OCI-LY7 (cell line): ENCODE results near the gene IPO7. TPM values are rescaled to one million over a fixed set of nuclear protein-coding genes. Genes with fewer than 3 reads are reported as not detected.
"Not testable (repeated sequence)": the region's sequence is repeated elsewhere in the genome, so short reads cannot be mapped to it uniquely, and the experiment has no call there.

ENCODE experiments used
- BruUV-seq: library from RNA; stranded (reverse); fragments of 400-500 nt; replicated peaks from 2 replicates; lab custom pipeline; 2021; lab: Mats Ljungman, UMichigan
- CTCF ChIA-PET: fragments of 300-600 bp; sonication (Branson Sonifier 250); formaldehyde crosslinking; loops from one replicate; lab custom pipeline; 2022; ENCODE audit warnings: antibody characterized with exemption; ENCODE audit not compliant: unreplicated experiment; lab: Charles Lee
- POLR2A ChIA-PET: fragments of 300-600 bp; sonication (Branson Sonifier 250); formaldehyde crosslinking; loops from one replicate; lab custom pipeline; 2022; ENCODE audit warnings: antibody characterized with exemption; lab: Charles Lee
- DNase-seq: peaks from one replicate; pipeline ENCODE4 v3.0.0-alpha.2; 2015; ENCODE audit warnings: low spot score
- H2AFZ ChIP-seq: fragments of 200-600 bp; sonication (generic), shearing (Covaris generic); 2 replicates; pipeline ENCODE4 v1.6.1; 2014; ENCODE audit warnings: mild to moderate bottlenecking, antibody characterized with exemption, low read length, moderate library complexity
- H3K27ac ChIP-seq: fragments of 200-600 bp; sonication (generic); 2 replicates; pipeline ENCODE4 v1.5.1; 2014; ENCODE audit warnings: mixed run types, low read depth, mild to moderate bottlenecking, moderate library complexity, low read length, inconsistent platforms; ENCODE audit not compliant: poor library complexity, severe bottlenecking
- H3K36me3 ChIP-seq: fragments of 200-600 bp; sonication (generic); 2 replicates; pipeline ENCODE4 v1.6.1; 2014; ENCODE audit warnings: mild to moderate bottlenecking, antibody characterized with exemption, low read length, moderate library complexity, mixed read lengths; ENCODE audit not compliant: insufficient read depth
- H3K4me1 ChIP-seq: fragments of 200-600 bp; sonication (generic); 2 replicates; pipeline ENCODE4 v1.5.1; 2014; ENCODE audit warnings: mild to moderate bottlenecking, low read length; ENCODE audit not compliant: insufficient read depth, poor library complexity, severe bottlenecking
- H3K4me2 ChIP-seq: fragments of 200-600 bp; sonication (generic); 2 replicates; pipeline ENCODE4 v1.6.1; 2014; ENCODE audit warnings: mild to moderate bottlenecking, low read length
- H3K4me3 ChIP-seq: fragments of 200-600 bp; sonication (generic); 2 replicates; pipeline ENCODE4 v1.5.1; 2014; ENCODE audit warnings: mild to moderate bottlenecking, low read depth, low read length; ENCODE audit not compliant: poor library complexity, severe bottlenecking
- H3K79me2 ChIP-seq: fragments of 200-600 bp; sonication (generic); 2 replicates; pipeline ENCODE4 v1.6.1; 2016; ENCODE audit warnings: low read depth, mild to moderate bottlenecking, low read length, moderate library complexity, mixed read lengths; ENCODE audit not compliant: insufficient read depth
- H3K9me2 ChIP-seq: fragments of 200-600 bp; sonication (generic); 2 replicates; pipeline ENCODE4 v1.6.1; 2016; ENCODE audit warnings: mild to moderate bottlenecking, low read length, mixed read lengths; ENCODE audit not compliant: insufficient read depth
- H3K9me3 ChIP-seq: fragments of 200-600 bp; sonication (generic); 2 replicates; pipeline ENCODE4 v1.6.1; 2014; ENCODE audit warnings: mild to moderate bottlenecking, mixed run types, low read length, mixed read lengths
- H4K20me1 ChIP-seq: fragments of 200-600 bp; sonication (generic); 2 replicates; pipeline ENCODE4 v1.6.1; 2014; ENCODE audit warnings: mild to moderate bottlenecking, antibody characterized with exemption, low read length, moderate library complexity, mixed read lengths; ENCODE audit not compliant: insufficient read depth
- EZH2phosphoT487 ChIP-seq: fragments of 200-600 bp; sonication (generic); IDR thresholded peaks from 2 replicates; pipeline ENCODE4 v1.6.1; 2018; ENCODE audit warnings: low read depth, borderline replicate concordance, mild to moderate bottlenecking, mixed run types, antibody characterized with exemption, low read length, moderate library complexity, mixed read lengths
- intact Hi-C: fragments of 100-400 bp; cut with micrococcal nuclease; formaldehyde crosslinking; loops from one replicate; pipeline ENCODE4 v1.10.0; 2022; ENCODE audit not compliant: unreplicated experiment
- total RNA-seq, 2 experiments: library from RNA; depleted of rRNA in 1 of 2; stranded (reverse); fragments of >200 nt in 1 of 2; shearing (Covaris generic) in 1 of 2; gene quantifications; 2 replicates each; pipeline ENCODE4 v1.2.3, GENCODE V29; 2014 to 2022
- TF ChIP-seq, protein P1 (sequence below): fragments of 200-600 bp; sonication (generic); conservative IDR thresholded peaks from 2 replicates; pipeline ENCODE4 v1.5.1; 2014; ENCODE audit warnings: mild to moderate bottlenecking, antibody characterized with exemption, low read length, moderate library complexity, mixed read lengths

The IPO7 gene
- total RNA-seq, 2 experiments from 2014 or later = 120 to 160 TPM

DNA sequence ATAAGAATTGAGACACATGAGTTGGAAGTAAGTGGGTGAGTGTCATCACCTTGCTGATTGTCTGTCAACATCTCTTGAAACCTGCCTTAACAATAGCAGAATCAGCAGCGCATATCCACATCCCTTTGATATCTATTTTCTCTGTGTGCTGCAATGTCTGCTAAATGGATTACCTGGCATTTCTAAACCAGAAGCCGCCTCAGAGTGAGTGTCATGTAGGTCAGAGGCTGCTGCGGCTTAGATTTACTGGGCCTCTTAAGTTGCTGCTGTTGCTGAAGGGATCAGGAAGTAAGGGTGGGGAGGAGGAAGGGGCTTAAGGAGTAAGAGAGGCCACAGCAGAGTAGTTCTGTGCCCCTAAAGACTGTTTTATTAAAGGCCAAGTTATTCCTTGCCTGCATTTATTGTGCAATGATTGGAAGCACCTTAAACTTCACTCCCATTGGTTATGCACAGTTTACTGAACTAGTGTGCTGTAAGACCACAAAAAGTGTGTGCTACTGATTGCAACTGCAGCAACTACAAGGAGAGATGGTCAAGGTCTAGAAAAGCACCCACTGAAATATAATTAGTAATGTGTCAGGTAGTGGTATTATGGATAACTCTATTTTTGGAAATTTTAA, 40.3 kb upstream of the IPO7 start:
- no peaks in the 10 kb centered on the region for H3K4me1 ChIP-seq
- intact Hi-C loops = no loop called here
- no TSS peak for BruUV-seq
- H3K4me2 ChIP-seq = no peak overlapping the region
- no peaks in the 10 kb centered on the region for H3K36me3 ChIP-seq
- POLR2A ChIA-PET = no interaction called here
- TF ChIP-seq, protein P1, sequence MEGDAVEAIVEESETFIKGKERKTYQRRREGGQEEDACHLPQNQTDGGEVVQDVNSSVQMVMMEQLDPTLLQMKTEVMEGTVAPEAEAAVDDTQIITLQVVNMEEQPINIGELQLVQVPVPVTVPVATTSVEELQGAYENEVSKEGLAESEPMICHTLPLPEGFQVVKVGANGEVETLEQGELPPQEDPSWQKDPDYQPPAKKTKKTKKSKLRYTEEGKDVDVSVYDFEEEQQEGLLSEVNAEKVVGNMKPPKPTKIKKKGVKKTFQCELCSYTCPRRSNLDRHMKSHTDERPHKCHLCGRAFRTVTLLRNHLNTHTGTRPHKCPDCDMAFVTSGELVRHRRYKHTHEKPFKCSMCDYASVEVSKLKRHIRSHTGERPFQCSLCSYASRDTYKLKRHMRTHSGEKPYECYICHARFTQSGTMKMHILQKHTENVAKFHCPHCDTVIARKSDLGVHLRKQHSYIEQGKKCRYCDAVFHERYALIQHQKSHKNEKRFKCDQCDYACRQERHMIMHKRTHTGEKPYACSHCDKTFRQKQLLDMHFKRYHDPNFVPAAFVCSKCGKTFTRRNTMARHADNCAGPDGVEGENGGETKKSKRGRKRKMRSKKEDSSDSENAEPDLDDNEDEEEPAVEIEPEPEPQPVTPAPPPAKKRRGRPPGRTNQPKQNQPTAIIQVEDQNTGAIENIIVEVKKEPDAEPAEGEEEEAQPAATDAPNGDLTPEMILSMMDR = no peak
- no peak for TF ChIP-seq EZH2phosphoT487
- CTCF ChIA-PET = no interaction called here
- H2AFZ ChIP-seq = no peak overlapping the region
- H3K9me2 ChIP-seq = no peaks in the 10 kb centered on the region
- no peaks in the 10 kb centered on the region for H4K20me1 ChIP-seq
- no peak for DNase-seq
- H3K4me3 ChIP-seq = no peak overlapping the region
- no peaks in the 10 kb centered on the region for H3K79me2 ChIP-seq
- H3K9me3 ChIP-seq = no peaks in the 10 kb centered on the region
- H3K27ac ChIP-seq = no peak overlapping the region

DNA sequence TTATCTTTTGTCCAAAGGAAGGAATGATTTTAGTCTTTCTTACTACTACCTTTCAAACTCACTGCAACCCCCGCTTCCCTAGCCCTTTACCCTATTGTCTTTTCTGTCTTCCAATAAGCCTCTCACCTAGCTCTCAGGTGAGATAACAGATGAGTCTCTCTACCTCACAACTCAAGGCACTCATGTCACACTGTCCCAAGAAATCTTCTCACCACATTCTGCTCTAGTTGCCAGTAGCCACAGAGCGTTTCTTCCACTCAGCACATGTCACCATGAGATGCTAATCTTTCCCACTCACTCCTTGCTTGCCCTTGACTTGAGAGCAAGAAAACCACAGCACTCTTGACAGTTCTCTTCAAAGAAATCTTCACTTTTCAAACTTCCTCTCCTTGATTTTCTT, 37.4 kb upstream of the IPO7 start:
- no peak for DNase-seq
- Histone ChIP-seq H3K4me3 (no peak overlapping the region), H3K36me3 (no peaks in the 10 kb centered on the region), H3K4me1 (no peaks in the 10 kb centered on the region), H3K4me2 (no peak overlapping the region), H3K9me2 (no peaks in the 10 kb centered on the region), H3K27ac (no peak overlapping the region), H3K79me2 (no peaks in the 10 kb centered on the region), H3K9me3 (no peaks in the 10 kb centered on the region), H4K20me1 (no peaks in the 10 kb centered on the region), H2AFZ (no peak overlapping the region)
- BruUV-seq = no TSS peak
- TF ChIP-seq, protein P1 = no peak
- TF ChIP-seq EZH2phosphoT487 = no peak
- intact Hi-C loops = no loop called here
- ChIA-PET CTCF (no interaction called here), POLR2A (interaction anchor here (0.7 to 1.3 kb wide), 6 partner anchors 8 to 578 kb away, joined by 3 to 6 read pairs (median 3); no protein-coding TSS in a partner anchor)

DNA sequence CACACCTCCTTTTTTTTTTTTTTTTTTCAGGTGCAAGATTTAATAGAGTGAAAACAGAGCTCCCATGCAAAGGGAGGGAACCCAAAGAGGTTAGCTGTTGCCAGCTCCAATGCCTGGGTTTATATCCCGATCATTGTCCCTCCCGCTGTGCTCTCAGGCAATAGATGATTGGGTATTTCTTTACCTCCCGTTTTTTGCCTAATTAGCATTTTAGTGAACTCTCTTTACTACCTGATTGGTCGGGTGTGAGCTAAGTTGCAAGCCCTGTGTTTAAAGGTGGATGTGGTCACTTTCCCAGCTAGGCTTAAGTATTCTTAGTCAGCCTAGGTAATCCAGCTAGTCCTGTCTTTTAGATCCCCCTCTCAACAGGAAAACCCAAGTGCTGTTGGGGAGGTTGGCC, 36.7 kb upstream of the IPO7 start:
- intact Hi-C loops, H3K4me3 ChIP-seq, H3K79me2 ChIP-seq, CTCF ChIA-PET, H3K9me3 ChIP-seq, H3K4me1 ChIP-seq, H3K9me2 ChIP-seq, H4K20me1 ChIP-seq, BruUV-seq, DNase-seq, H3K4me2 ChIP-seq, H3K27ac ChIP-seq, H2AFZ ChIP-seq, H3K36me3 ChIP-seq: not testable (repeated sequence)
- POLR2A ChIA-PET = interaction anchor here (0.6 to 1.3 kb wide), 4 partner anchors 9 to 579 kb away, joined by 3 to 7 read pairs (median 4); no protein-coding TSS in a partner anchor
